ENCODE results near the gene UROS. TPM values are rescaled to one million over a fixed set of nuclear protein-coding genes. Genes with fewer than 3 reads are reported as not detected.

UROS gene
- total RNA-seq, 3 donors from 2014 or later = 31.5 to 45.2 (median 35.1) TPM

DNA sequence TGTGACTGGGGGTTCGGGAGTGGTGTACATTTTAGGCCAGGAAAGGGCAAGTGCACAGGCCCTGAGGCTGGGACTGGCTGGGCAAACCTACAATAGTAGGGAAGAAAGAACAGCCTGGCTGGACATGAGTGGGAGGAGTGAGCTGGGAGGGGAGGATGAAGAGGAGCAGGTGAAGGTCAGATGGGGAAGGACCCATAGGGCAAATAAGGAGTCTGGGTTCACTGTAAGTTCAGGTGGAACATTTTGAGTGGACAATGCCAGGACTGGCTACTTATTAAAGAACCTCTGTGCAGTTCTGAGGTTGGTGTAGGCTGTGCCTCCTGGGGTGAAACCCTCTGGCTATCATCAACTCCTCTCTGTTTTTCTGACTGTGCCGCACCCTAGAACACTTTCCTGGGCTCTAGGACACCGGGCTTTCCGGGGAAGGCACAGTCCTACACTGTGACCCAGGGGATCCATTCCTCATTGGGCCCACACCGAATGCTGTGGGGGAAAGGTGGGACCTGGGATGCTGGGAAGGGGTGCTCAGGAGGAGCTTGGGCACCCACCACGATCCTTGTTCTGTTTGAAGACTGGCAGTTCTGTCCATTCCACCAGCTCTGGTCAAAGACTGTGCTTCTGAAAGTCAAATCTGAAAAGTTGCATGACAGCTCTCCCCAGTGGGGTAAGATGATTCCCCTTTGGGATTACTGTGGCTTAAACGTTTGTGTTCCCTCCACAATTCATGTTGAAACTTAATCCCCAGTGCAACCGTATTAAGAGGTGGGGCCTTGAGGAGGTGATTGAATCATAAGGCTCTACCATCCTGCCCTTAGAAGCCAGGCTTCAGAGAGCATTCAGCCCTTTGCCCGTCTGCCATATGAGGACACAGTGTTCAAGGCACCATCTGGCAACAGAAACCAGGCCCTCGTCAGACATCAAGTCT is 43.4 kb downstream of the UROS start:
- Histone ChIP-seq H3K4me1 (no peaks in the 10 kb centered on the region), H3K36me3 (no peaks in the 10 kb centered on the region), H3K27ac (no peak overlapping the region), H3K9me3 (no peaks in the 10 kb centered on the region), H3K4me3 (no peak overlapping the region), H3K27me3 (no peaks in the 10 kb centered on the region)
- intact Hi-C loops (cut with DNase I; ENCODE audit: low total_unique reads) = no loop called here
- TF ChIP-seq POLR2A (IDR thresholded peaks at IDR 0.05) (no peak), POLR2AphosphoS5 (IDR thresholded peaks at IDR 0.05) (no peak), CTCF (IDR thresholded peaks at IDR 0.05) (no peak)
- DNase-seq (ENCODE audit: low spot score in 2 of 2) = no peak

DNA sequence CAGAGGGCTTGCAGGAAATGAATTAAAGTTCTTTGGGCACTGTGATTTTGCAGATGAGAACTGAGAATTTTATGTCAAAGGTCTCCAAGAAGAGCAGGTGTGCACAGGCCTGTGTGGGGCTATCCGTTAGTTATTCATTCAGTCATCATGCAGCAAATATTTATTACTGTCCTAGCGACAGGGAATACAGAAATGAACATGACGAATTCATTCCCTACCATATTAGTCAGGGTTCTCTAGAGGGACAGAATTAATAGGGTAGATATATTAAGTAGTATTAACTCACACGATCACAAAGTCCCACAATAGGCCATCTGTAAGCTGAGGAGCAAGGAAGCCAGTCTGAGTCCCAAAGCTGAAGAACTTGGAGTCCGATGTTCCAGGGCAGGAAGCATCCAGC is 44.5 kb downstream of the UROS start:
- Histone ChIP-seq H3K4me1 (no peaks in the 10 kb centered on the region), H3K9me3 (no peaks in the 10 kb centered on the region), H3K36me3 (no peaks in the 10 kb centered on the region), H3K27me3 (no peaks in the 10 kb centered on the region), H3K4me3 (no peak overlapping the region), H3K27ac (no peak overlapping the region)
- DNase-seq (ENCODE audit: low spot score in 2 of 2) = no peak
- no peak for TF ChIP-seq CTCF (IDR thresholded peaks at IDR 0.05)
- no peak for TF ChIP-seq POLR2A (IDR thresholded peaks at IDR 0.05)
- TF ChIP-seq POLR2AphosphoS5 (IDR thresholded peaks at IDR 0.05) = no peak
- intact Hi-C loops (cut with DNase I; ENCODE audit: low total_unique reads) = no loop called here

DNA sequence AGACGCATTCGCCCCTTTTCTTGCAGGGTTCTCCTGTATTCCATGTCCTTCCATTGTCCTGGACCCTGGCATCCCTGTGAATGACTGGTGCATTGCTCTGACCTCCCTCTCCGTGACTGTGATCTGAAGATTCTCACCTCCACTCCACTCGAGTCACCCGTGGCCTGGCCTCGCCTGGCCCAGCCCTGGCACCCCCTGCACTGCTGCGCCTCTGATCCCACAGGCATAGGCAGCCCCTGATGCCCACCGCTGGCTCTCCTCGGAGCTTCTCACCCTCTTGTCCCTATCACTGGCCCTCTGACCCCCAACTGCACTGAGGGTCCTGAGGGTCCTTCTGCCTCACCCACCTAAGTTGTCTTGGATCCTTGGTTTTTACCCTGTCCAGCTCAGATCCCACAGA is 45.3 kb downstream of the UROS start:
- no peak for DNase-seq (ENCODE audit: low spot score in 2 of 2)
- H3K4me1 ChIP-seq = no peaks in the 10 kb centered on the region
- no peaks in the 10 kb centered on the region for H3K36me3 ChIP-seq
- no peaks in the 10 kb centered on the region for H3K9me3 ChIP-seq
- H3K27me3 ChIP-seq = no peaks in the 10 kb centered on the region
- H3K4me3 ChIP-seq = no peak overlapping the region
- H3K27ac ChIP-seq = no peak overlapping the region
- intact Hi-C loops (cut with DNase I; ENCODE audit: low total_unique reads) = no loop called here
- TF ChIP-seq POLR2AphosphoS5 (IDR thresholded peaks at IDR 0.05) (no peak), POLR2A (IDR thresholded peaks at IDR 0.05) (no peak), CTCF (IDR thresholded peaks at IDR 0.05) (no peak)

DNA sequence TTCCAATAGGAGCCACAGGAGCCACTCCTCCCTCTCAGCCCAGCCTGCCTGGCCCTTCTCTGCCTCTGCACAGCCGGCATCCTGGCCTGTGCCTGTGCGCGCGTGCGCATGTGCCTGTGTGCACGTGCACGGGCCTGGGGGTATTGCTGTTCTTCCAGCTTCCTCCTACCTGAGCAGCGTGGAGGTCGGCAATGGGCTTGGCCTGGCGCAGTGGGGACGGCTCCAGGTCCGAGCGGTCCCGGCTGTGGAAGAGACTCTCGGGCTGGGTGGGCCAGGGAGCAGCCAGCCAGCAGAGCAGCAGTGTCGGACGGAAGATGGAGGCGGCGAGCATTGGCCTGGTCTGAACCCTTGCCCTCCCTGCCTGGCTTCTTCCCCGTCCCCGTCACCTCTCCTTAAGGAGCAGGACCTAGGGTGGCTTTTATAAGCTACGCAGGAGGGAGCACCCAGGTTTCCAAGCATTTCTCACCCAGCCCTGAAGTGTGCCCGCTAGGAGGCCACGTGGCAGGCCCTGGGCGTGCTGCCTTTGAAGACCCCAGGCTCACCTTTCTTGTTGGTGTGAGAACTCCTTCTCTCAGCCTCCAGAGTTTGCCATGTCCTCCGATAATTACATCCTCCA is 47.5 kb downstream of the UROS start, which contains the start of gene MMP21:
Gene MMP21, minus strand, starts transcription at position 331 of the 616 bp plus-strand sequence. Its CDS starts 0 bp downstream, at position 331.
- no peaks in the 10 kb centered on the region for H3K36me3 ChIP-seq
- no peaks in the 10 kb centered on the region for H3K4me1 ChIP-seq
- no peak for TF ChIP-seq CTCF (IDR thresholded peaks at IDR 0.05)
- no peak for TF ChIP-seq POLR2AphosphoS5 (IDR thresholded peaks at IDR 0.05)
- no peak for TF ChIP-seq POLR2A (IDR thresholded peaks at IDR 0.05)
- H3K9me3 ChIP-seq = no peaks in the 10 kb centered on the region
- intact Hi-C loops (cut with DNase I; ENCODE audit: low total_unique reads) = no loop called here
- DNase-seq (ENCODE audit: low spot score in 2 of 2) = no peak
- no peak within 1 kb of the TSS for H3K4me3 ChIP-seq
- no peaks in the 10 kb centered on the region for H3K27me3 ChIP-seq
- H3K27ac ChIP-seq = no peak within 1 kb of the TSS

All from breast epithelium (tissue), 4 donors.